Liver (tissue), 9 donors: ENCODE data around the gene PSD. TPM values are rescaled to one million over a fixed set of nuclear protein-coding genes. Genes with fewer than 3 reads are reported as not detected.

Source experiments
- DNase-seq: peaks from one replicate; pipeline ENCODE4 v3.0.0-alpha.2; 2017; ENCODE audit warnings: low spot score
- H3K27ac ChIP-seq, 2 donors: one replicate each; pipeline ENCODE4 v1.7.0; 2013; ENCODE audit warnings: inconsistent platforms in 2 of 2, low read length in 2 of 2, control low read depth in 1 of 2, low read depth in 1 of 2, mild to moderate bottlenecking in 1 of 2
- H3K27me3 ChIP-seq, 4 donors: one replicate each; pipeline versions ENCODE4 v1.6.1 to v1.7.0; 2013; ENCODE audit warnings: low read length in 3 of 4, inconsistent platforms in 1 of 4, mild to moderate bottlenecking in 1 of 4, moderate library complexity in 1 of 4; ENCODE audit not compliant: control insufficient read depth in 4 of 4, insufficient read depth in 4 of 4
- H3K36me3 ChIP-seq, 4 donors: one replicate each; pipeline versions ENCODE4 v1.6.1 to v1.7.0; 2013; ENCODE audit warnings: low read length in 3 of 4, mild to moderate bottlenecking in 3 of 4, low read depth in 1 of 4, moderate library complexity in 1 of 4; ENCODE audit not compliant: control insufficient read depth in 4 of 4, insufficient read depth in 3 of 4
- H3K4me1 ChIP-seq, 4 donors: one replicate each; pipeline versions ENCODE4 v1.6.1 to v1.7.0; 2013; ENCODE audit warnings: low read length in 3 of 4, mild to moderate bottlenecking in 3 of 4, moderate library complexity in 1 of 4; ENCODE audit not compliant: control insufficient read depth in 4 of 4, insufficient read depth in 4 of 4
- H3K4me3 ChIP-seq, 3 donors: one replicate each; pipeline versions ENCODE4 v1.6.1 to v1.7.0; 2013; ENCODE audit warnings: low read length in 3 of 3, control low read depth in 1 of 3, low read depth in 1 of 3, mild to moderate bottlenecking in 1 of 3
- H3K9ac ChIP-seq, 2 donors: one replicate each; pipeline ENCODE4 v1.7.0; 2013; ENCODE audit warnings: low read length in 2 of 2, mild to moderate bottlenecking in 2 of 2, moderate library complexity in 2 of 2, control low read depth in 1 of 2, low read depth in 1 of 2
- H3K9me3 ChIP-seq, 4 donors: one replicate each; pipeline versions ENCODE4 v1.6.1 to v1.7.0; 2013; ENCODE audit warnings: low read length in 3 of 4; ENCODE audit not compliant: control insufficient read depth in 4 of 4
- ATF3 ChIP-seq: IDR thresholded peaks from 2 replicates; pipeline ENCODE4 v1.6.1; 2016; ENCODE audit warnings: antibody characterized with exemption
- CTCF ChIP-seq: fragments of 150-350 bp; IDR thresholded peaks from 2 replicates; pipeline ENCODE4 v1.5.1; 2017; ENCODE audit warnings: improper control_type of control experiment, low read depth, low read length; ENCODE audit not compliant: missing input control
- EGR1 ChIP-seq, 2 donors: IDR thresholded peaks; 2 replicates each; pipeline ENCODE4 v1.6.1; 2016 to 2018; ENCODE audit warnings: antibody characterized with exemption in 2 of 2, low read depth in 2 of 2
- FOXA1 ChIP-seq: IDR thresholded peaks from 2 replicates; pipeline ENCODE4 v1.6.1; 2016; ENCODE audit warnings: antibody characterized with exemption
- FOXA2 ChIP-seq: IDR thresholded peaks from 2 replicates; pipeline ENCODE4 v1.6.1; 2016; ENCODE audit warnings: antibody characterized with exemption
- GABPA ChIP-seq, 2 donors: IDR thresholded peaks in 1 of 2; conservative IDR thresholded peaks in 1 of 2; 2 replicates each; pipeline ENCODE4 v1.6.1; 2016; ENCODE audit warnings: antibody characterized with exemption in 2 of 2, mild to moderate bottlenecking in 1 of 2, moderate library complexity in 1 of 2
- HNF4A ChIP-seq, 2 donors: conservative IDR thresholded peaks; 2 replicates each; pipeline ENCODE4 v1.6.1; 2016; ENCODE audit warnings: antibody characterized with exemption in 2 of 2, mild to moderate bottlenecking in 2 of 2
- HNF4G ChIP-seq: IDR thresholded peaks from 2 replicates; pipeline ENCODE4 v1.6.1; 2016; ENCODE audit warnings: antibody characterized with exemption
- JUND ChIP-seq, 2 donors: IDR thresholded peaks; 2 replicates each; pipeline ENCODE4 v1.6.1; 2016; ENCODE audit warnings: antibody characterized with exemption in 2 of 2
- MAX ChIP-seq: IDR thresholded peaks from 2 replicates; pipeline ENCODE4 v1.6.1; 2016; ENCODE audit warnings: antibody characterized with exemption
- NR2F2 ChIP-seq: IDR thresholded peaks from 2 replicates; pipeline ENCODE4 v1.6.1; 2016; ENCODE audit warnings: antibody characterized with exemption
- RAD21 ChIP-seq, 2 donors: IDR thresholded peaks; 2 replicates each; pipeline ENCODE4 v1.6.1; 2016; ENCODE audit warnings: antibody characterized with exemption in 2 of 2, mild to moderate bottlenecking in 2 of 2
- RXRA ChIP-seq, 2 donors: IDR thresholded peaks; 2 replicates each; pipeline ENCODE4 v1.6.1; 2017 to 2018; ENCODE audit warnings: antibody characterized with exemption in 2 of 2, mild to moderate bottlenecking in 1 of 2
- SP1 ChIP-seq: IDR thresholded peaks from 2 replicates; pipeline ENCODE4 v1.6.1; 2018; ENCODE audit warnings: antibody characterized with exemption, mild to moderate bottlenecking
- TAF1 ChIP-seq: conservative IDR thresholded peaks from 2 replicates; pipeline ENCODE4 v1.6.1; 2016; ENCODE audit warnings: antibody characterized with exemption, mild to moderate bottlenecking
- YY1 ChIP-seq: IDR thresholded peaks from 2 replicates; pipeline ENCODE4 v1.6.1; 2016; ENCODE audit warnings: antibody characterized with exemption, mild to moderate bottlenecking
- WGBS: extraction: QIAGEN DNeasy Blood & Tissue Kit; methylation state at CpG from one replicate; pipeline ENCODE4 v1.1.7; 2013; 5-methylcytosine and 5-hydroxymethylcytosine counted together
- polyA plus RNA-seq, 2 donors: library from polyadenylated mRNA; stranded (reverse) in 1 of 2; unstranded in 1 of 2; fragments of 200-250 nt in 1 of 2; fragments of >200 nt in 1 of 2; fragmentation: Nextera tagmentation in 1 of 2; extraction: Ambion mirVana in 1 of 2; gene quantifications; one replicate each; pipeline versions ENCODE4 v1.2.1 to v1.2.3, GENCODE V29; 2013 to 2015
- total RNA-seq, 2 donors: library from RNA; depleted of rRNA; stranded (reverse); fragments of >200 nt; gene quantifications; one replicate each; pipeline ENCODE4 v1.2.3, GENCODE V29; 2014
- TF ChIP-seq, protein P1 (sequence below): IDR thresholded peaks from 2 replicates; pipeline ENCODE4 v1.6.1; 2016; ENCODE audit warnings: antibody characterized with exemption
- TF ChIP-seq, protein P2 (sequence below): IDR thresholded peaks from 2 replicates; pipeline ENCODE4 v1.6.1; 2016; ENCODE audit warnings: antibody characterized with exemption, mild to moderate bottlenecking
- donor health status: healthy.
- donor health status: healthy.
- donor health status: healthy.
- donor health status: healthy.
- donor health status: healthy.

PSD gene
- total and polyA plus RNA-seq, 4 donors = 0.56 to 1.3 (median 0.71) TPM

- Histone ChIP-seq H3K4me1 (peaks cover 8 to 32% (median 24%) of the 10 kb centered on the region in 4 donors), H3K9me3 (no peaks in the 10 kb centered on the region), H3K4me3 (peak overlapping the region in 1 of 3 donors; percentile 29), H3K36me3 (no peaks in the 10 kb centered on the region), H3K27me3 (no peaks in the 10 kb centered on the region), H3K9ac (no peak overlapping the region), H3K27ac (no peak overlapping the region)
- TF ChIP-seq JUND (IDR thresholded peaks at IDR 0.05) = no peak
- no peak for TF ChIP-seq CTCF
- no peak for TF ChIP-seq RAD21 (IDR thresholded peaks at IDR 0.05)
- TF ChIP-seq FOXA2 = no peak
- no peak for TF ChIP-seq EGR1 (IDR thresholded peaks at IDR 0.05; ENCODE audit: low read depth in 2 of 2)
- no peak for TF ChIP-seq TAF1
- TF ChIP-seq, protein P1, sequence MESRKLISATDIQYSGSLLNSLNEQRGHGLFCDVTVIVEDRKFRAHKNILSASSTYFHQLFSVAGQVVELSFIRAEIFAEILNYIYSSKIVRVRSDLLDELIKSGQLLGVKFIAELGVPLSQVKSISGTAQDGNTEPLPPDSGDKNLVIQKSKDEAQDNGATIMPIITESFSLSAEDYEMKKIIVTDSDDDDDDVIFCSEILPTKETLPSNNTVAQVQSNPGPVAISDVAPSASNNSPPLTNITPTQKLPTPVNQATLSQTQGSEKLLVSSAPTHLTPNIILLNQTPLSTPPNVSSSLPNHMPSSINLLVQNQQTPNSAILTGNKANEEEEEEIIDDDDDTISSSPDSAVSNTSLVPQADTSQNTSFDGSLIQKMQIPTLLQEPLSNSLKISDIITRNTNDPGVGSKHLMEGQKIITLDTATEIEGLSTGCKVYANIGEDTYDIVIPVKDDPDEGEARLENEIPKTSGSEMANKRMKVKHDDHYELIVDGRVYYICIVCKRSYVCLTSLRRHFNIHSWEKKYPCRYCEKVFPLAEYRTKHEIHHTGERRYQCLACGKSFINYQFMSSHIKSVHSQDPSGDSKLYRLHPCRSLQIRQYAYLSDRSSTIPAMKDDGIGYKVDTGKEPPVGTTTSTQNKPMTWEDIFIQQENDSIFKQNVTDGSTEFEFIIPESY = no peak
- TF ChIP-seq GABPA (IDR thresholded peaks at IDR 0.05 in 1 of 2, conservative IDR thresholded peaks at IDR 0.05 in 1 of 2) = no peak
- TF ChIP-seq HNF4A (conservative IDR thresholded peaks at IDR 0.05) = no peak
- TF ChIP-seq YY1 = no peak
- no peak for TF ChIP-seq SP1
- TF ChIP-seq FOXA1 = no peak
- TF ChIP-seq NR2F2 = no peak
- TF ChIP-seq MAX = no peak
- TF ChIP-seq HNF4G = no peak
- no peak for TF ChIP-seq RXRA (IDR thresholded peaks at IDR 0.05)
- TF ChIP-seq, protein P2, sequence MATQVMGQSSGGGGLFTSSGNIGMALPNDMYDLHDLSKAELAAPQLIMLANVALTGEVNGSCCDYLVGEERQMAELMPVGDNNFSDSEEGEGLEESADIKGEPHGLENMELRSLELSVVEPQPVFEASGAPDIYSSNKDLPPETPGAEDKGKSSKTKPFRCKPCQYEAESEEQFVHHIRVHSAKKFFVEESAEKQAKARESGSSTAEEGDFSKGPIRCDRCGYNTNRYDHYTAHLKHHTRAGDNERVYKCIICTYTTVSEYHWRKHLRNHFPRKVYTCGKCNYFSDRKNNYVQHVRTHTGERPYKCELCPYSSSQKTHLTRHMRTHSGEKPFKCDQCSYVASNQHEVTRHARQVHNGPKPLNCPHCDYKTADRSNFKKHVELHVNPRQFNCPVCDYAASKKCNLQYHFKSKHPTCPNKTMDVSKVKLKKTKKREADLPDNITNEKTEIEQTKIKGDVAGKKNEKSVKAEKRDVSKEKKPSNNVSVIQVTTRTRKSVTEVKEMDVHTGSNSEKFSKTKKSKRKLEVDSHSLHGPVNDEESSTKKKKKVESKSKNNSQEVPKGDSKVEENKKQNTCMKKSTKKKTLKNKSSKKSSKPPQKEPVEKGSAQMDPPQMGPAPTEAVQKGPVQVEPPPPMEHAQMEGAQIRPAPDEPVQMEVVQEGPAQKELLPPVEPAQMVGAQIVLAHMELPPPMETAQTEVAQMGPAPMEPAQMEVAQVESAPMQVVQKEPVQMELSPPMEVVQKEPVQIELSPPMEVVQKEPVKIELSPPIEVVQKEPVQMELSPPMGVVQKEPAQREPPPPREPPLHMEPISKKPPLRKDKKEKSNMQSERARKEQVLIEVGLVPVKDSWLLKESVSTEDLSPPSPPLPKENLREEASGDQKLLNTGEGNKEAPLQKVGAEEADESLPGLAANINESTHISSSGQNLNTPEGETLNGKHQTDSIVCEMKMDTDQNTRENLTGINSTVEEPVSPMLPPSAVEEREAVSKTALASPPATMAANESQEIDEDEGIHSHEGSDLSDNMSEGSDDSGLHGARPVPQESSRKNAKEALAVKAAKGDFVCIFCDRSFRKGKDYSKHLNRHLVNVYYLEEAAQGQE = no peak
- TF ChIP-seq ATF3 = no peak
- DNase-seq = no peak
- WGBS = 60% methylated on average over 6 of the region's 6 CpGs
Measured at GRCh38 chr10:102462512-102463054, 44.0 kb upstream of the PSD start.
